K562 (cell line): ENCODE data around the gene PDPK1. TPM values are rescaled to one million over a fixed set of nuclear protein-coding genes. Genes with fewer than 3 reads are reported as not detected.

Experiments used
- ARID3B ChIP-seq: fragments of 250-450 bp; sonication (Bioruptor Pico); IDR thresholded peaks from 2 replicates; pipeline ENCODE4 v1.4.0; 2020; ENCODE audit warnings: borderline replicate concordance
- CHD2 ChIP-seq: IDR thresholded peaks from 2 replicates; pipeline ENCODE4 v1.6.1; 2011; ENCODE audit warnings: low read depth, low read length
- CTCF ChIP-seq, 3 experiments: IDR thresholded peaks in 2 of 3; conservative IDR thresholded peaks in 1 of 3; 2 replicates each; pipeline ENCODE4 v1.5.1; 2011 to 2012; ENCODE audit warnings: low read length in 3 of 3, mild to moderate bottlenecking in 3 of 3, control low read depth in 2 of 3, improper control_type of control experiment in 1 of 3, inconsistent platforms in 1 of 3, low read depth in 1 of 3, mixed read lengths in 1 of 3, moderate library complexity in 1 of 3; ENCODE audit not compliant: insufficient read depth in 2 of 3
- EP300 ChIP-seq: IDR thresholded peaks from 2 replicates; pipeline ENCODE4 v1.6.1; 2012; ENCODE audit warnings: low read length, improper control_type of control experiment
- HDAC1 ChIP-seq, 2 experiments: fragments of 450-650 bp; IDR thresholded peaks; 2 replicates each; pipeline ENCODE4 v1.6.1; 2016 to 2017; ENCODE audit warnings: inconsistent platforms in 1 of 2, mild to moderate bottlenecking in 1 of 2, moderate library complexity in 1 of 2
- KAT2B ChIP-seq: IDR thresholded peaks from one replicate; pipeline ENCODE4 v1.6.1; 2012; ENCODE audit warnings: low read depth, mild to moderate bottlenecking, control low read depth, inconsistent platforms, low read length, moderate library complexity
- KDM4B ChIP-seq, 2 experiments: fragments of 450-650 bp in 1 of 2; sonication (generic) in 1 of 2; IDR thresholded peaks; 2 replicates each; pipeline ENCODE4 v1.6.1; 2016 to 2017; ENCODE audit warnings: borderline replicate concordance in 2 of 2, antibody characterized with exemption in 1 of 2, low read depth in 1 of 2, mild to moderate bottlenecking in 1 of 2
- MYBL2 ChIP-seq, 2 experiments: fragments of 450-650 bp in 1 of 2; sonication (generic) in 1 of 2; formaldehyde crosslinking in 1 of 2; IDR thresholded peaks; 2 replicates each; pipeline versions ENCODE4 v1.6.1 to v1.8.1; 2017 to 2022; ENCODE audit warnings: borderline replicate concordance in 1 of 2, inconsistent platforms in 1 of 2, low read depth in 1 of 2, mild to moderate bottlenecking in 1 of 2, missing genetic modification reagents in 1 of 2, moderate library complexity in 1 of 2
- PHF20 ChIP-seq: fragments of 450-650 bp; IDR thresholded peaks from 2 replicates; pipeline ENCODE4 v1.6.1; 2018; ENCODE audit not compliant: partially characterized antibody
- PHF8 ChIP-seq: fragments of 200-600 bp; sonication (generic); IDR thresholded peaks from 2 replicates; pipeline ENCODE4 v1.6.1; 2012; ENCODE audit warnings: mixed run types, mild to moderate bottlenecking, inconsistent platforms, low read length, moderate library complexity, borderline replicate concordance
- POLR2A ChIP-seq: fragments of 450-650 bp; conservative IDR thresholded peaks from 2 replicates; pipeline ENCODE4 v1.6.1; 2016
- RCOR1 ChIP-seq, 2 experiments: IDR thresholded peaks; 2 replicates each; pipeline ENCODE4 v1.6.1; 2012; ENCODE audit warnings: low read depth in 2 of 2, low read length in 2 of 2, borderline replicate concordance in 1 of 2, improper control_type of control experiment in 1 of 2
- SAFB2 ChIP-seq: fragments of 200-400 bp; formaldehyde crosslinking; IDR thresholded peaks from 2 replicates; pipeline ENCODE4 v1.6.1; 2018; ENCODE audit warnings: borderline replicate concordance, low read length, low read depth, moderate library complexity; ENCODE audit not compliant: severe bottlenecking
- SFPQ ChIP-seq: fragments of 200-400 bp; formaldehyde crosslinking; IDR thresholded peaks from 2 replicates; pipeline ENCODE4 v1.6.1; 2017; ENCODE audit warnings: mild to moderate bottlenecking, low read depth, low read length, moderate library complexity
- ZFX ChIP-seq: sonication (generic); formaldehyde crosslinking; IDR thresholded peaks from 2 replicates; pipeline ENCODE4 v1.8.0; 2022; ENCODE audit warnings: mild to moderate bottlenecking, missing genetic modification reagents, moderate library complexity
- ZNF165 ChIP-seq: fragments of 250-450 bp; sonication (Bioruptor Pico); IDR thresholded peaks from 2 replicates; pipeline ENCODE4 v1.4.0; 2020; ENCODE audit warnings: borderline replicate concordance
- polyA plus RNA-seq, 8 experiments: library from polyadenylated mRNA; depleted of rRNA in 4 of 8; stranded (reverse) in 5 of 8; unstranded in 3 of 8; fragments of >200 nt; fragmentation: Nextera tagmentation in 2 of 8; fragmentation: Illumina TruSeq in 1 of 8; extraction: Ambion mirVana in 2 of 8; extraction: Trizol in 1 of 8; gene quantifications; 2 replicates each; pipeline versions ENCODE4 v1.2.1 to v1.2.3, GENCODE V29; 2011 to 2014; ENCODE audit warnings: inconsistent platforms in 1 of 8, missing spikeins in 1 of 8
- total RNA-seq, 7 experiments: library from RNA; depleted of rRNA in 6 of 7; stranded (reverse); fragments of >200 nt in 6 of 7; fragmentation: Illumina TruSeq in 2 of 7; extraction: Trizol in 2 of 7; gene quantifications; 2 replicates each; pipeline versions ENCODE4 v1.2.1 to v1.2.3, GENCODE V29; 2011 to 2021; ENCODE audit warnings: low replicate concordance in 1 of 7
- TF ChIP-seq, protein P1 (sequence below), 2 experiments: fragments of 200-800 bp in 1 of 2; sonication (Bioruptor generic) in 1 of 2; sonication (generic) in 1 of 2; formaldehyde crosslinking in 1 of 2; IDR thresholded peaks in 1 of 2; conservative IDR thresholded peaks in 1 of 2; 2 replicates each; pipeline versions ENCODE4 v1.5.0 to v1.6.1; 2016 to 2020; ENCODE audit warnings: missing compliant biosample characterization in 1 of 2, missing genetic modification characterization in 1 of 2, missing genetic modification reagents in 1 of 2

PDPK1 gene
- total and polyA plus RNA-seq, 9 of the 15 experiments (the other 6 are each of a cell fraction or from before 2014, with no cell fraction given), result 4.0 to 37.2 (median 18.7) TPM

- TF ChIP-seq KAT2B, result no peak
- peak; percentile 91 for TF ChIP-seq CHD2
- TF ChIP-seq MYBL2 (IDR thresholded peaks at IDR 0.05; ENCODE audit: low read depth), result no peak
- no peak for TF ChIP-seq MYBL2 (CRISPR knock-in tag; IDR thresholded peaks at IDR 0.05; ENCODE audit: borderline replicate concordance)
- TF ChIP-seq SFPQ, result no peak
- peak; percentile 72 for TF ChIP-seq POLR2A
- no peak for TF ChIP-seq ZNF165 (CRISPR knock-in tag)
- TF ChIP-seq RCOR1 (IDR thresholded peaks at IDR 0.05; ENCODE audit: borderline replicate concordance in 1 of 2, low read depth in 2 of 2, low read length in 2 of 2), result peak in 1 of 2 experiments; percentile 81; a peak in 1 of 4 replicates
- TF ChIP-seq SAFB2, result no peak
- TF ChIP-seq, protein P1, sequence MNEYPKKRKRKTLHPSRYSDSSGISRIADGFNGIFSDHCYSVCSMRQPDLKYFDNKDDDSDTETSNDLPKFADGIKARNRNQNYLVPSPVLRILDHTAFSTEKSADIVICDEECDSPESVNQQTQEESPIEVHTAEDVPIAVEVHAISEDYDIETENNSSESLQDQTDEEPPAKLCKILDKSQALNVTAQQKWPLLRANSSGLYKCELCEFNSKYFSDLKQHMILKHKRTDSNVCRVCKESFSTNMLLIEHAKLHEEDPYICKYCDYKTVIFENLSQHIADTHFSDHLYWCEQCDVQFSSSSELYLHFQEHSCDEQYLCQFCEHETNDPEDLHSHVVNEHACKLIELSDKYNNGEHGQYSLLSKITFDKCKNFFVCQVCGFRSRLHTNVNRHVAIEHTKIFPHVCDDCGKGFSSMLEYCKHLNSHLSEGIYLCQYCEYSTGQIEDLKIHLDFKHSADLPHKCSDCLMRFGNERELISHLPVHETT (CRISPR knock-in tag; conservative IDR thresholded peaks at IDR 0.05 in 1 of 2, IDR thresholded peaks at IDR 0.05 in 1 of 2), result peak in 1 of 2 experiments; percentile 85; a peak in 2 of 4 replicates
- peak in 1 of 2 experiments; percentile 89; a peak in 2 of 4 replicates for TF ChIP-seq KDM4B (IDR thresholded peaks at IDR 0.05; ENCODE audit: borderline replicate concordance in 2 of 2, low read depth in 1 of 2)
- peak; percentile 56; the same call in 1 of the 2 replicates for TF ChIP-seq PHF8
- peak; percentile 70 for TF ChIP-seq PHF20
- peak; percentile 24 for TF ChIP-seq ZFX
- TF ChIP-seq EP300, result no peak
- TF ChIP-seq ARID3B, result no peak
- no peak for TF ChIP-seq CTCF (IDR thresholded peaks at IDR 0.05 in 2 of 3, conservative IDR thresholded peaks at IDR 0.05 in 1 of 3; ENCODE audit: insufficient read depth in 2 of 3, low read depth in 1 of 3, low read length in 3 of 3)
- TF ChIP-seq HDAC1 (IDR thresholded peaks at IDR 0.05), result peak in 1 of 2 experiments; percentile 85; a peak in 2 of 4 replicates
Measured at GRCh38 chr16:2520097-2520783, 17.6 kb upstream of the PDPK1 start, which contains the start of gene AMDHD2 (continued).
